Memory B cell (primary cell): ENCODE results near the gene ALDH1A2.
"Not testable (repeated sequence)": the region's sequence is repeated elsewhere in the genome, so short reads cannot be mapped to it uniquely, and the experiment has no call there.

ENCODE experiments used
- ATAC-seq: fragments of 150-1000 bp; cut with Tn5 transposase; 2 replicates; pipeline ENCODE4 v1.10.0; 2021; ENCODE audit warnings: low read depth, mild to moderate bottlenecking, moderate library complexity
- DNase-seq, 2 donors: peaks; one replicate each; pipeline ENCODE4 v3.0.0; 2022; ENCODE audit warnings: low spot score in 2 of 2
- H3K27ac Mint-ChIP-seq: one replicate; pipeline ENCODE4 v1.8.0; 2022; ENCODE audit warnings: mild to moderate bottlenecking, moderate library complexity, mixed read lengths
- H3K27me3 Mint-ChIP-seq: one replicate; pipeline ENCODE4 v1.8.0; 2022; ENCODE audit warnings: mixed read lengths
- H3K36me3 Mint-ChIP-seq: one replicate; pipeline ENCODE4 v1.8.0; 2022; ENCODE audit warnings: mild to moderate bottlenecking, mixed read lengths
- H3K4me1 Mint-ChIP-seq: one replicate; pipeline ENCODE4 v1.8.0; 2022; ENCODE audit warnings: mixed read lengths
- H3K4me3 Mint-ChIP-seq: one replicate; pipeline ENCODE4 v1.8.0; 2022; ENCODE audit warnings: mild to moderate bottlenecking, moderate library complexity, mixed read lengths
- H3K9me3 Mint-ChIP-seq: one replicate; pipeline ENCODE4 v1.8.0; 2022; ENCODE audit warnings: mixed read lengths

ALDH1A2 gene

GRCh38 chr15:58062175-58062574, 3.3 kb downstream of the ALDH1A2 start:
- peaks cover 13% of the 10 kb centered on the region for H3K27me3 Mint-ChIP-seq
- no peak overlapping the region for H3K27ac Mint-ChIP-seq
- no peak overlapping the region for H3K4me3 Mint-ChIP-seq
- no peak for ATAC-seq
- H3K36me3 Mint-ChIP-seq = no peaks in the 10 kb centered on the region
- no peaks in the 10 kb centered on the region for H3K9me3 Mint-ChIP-seq
- H3K4me1 Mint-ChIP-seq = peaks cover 9% of the 10 kb centered on the region
- no peak for DNase-seq

- no peaks in the 10 kb centered on the region for H3K9me3 Mint-ChIP-seq
- no peaks in the 10 kb centered on the region for H3K36me3 Mint-ChIP-seq
- H3K27me3 Mint-ChIP-seq = peaks cover 7% of the 10 kb centered on the region
- DNase-seq = no peak
- no peak overlapping the region for H3K27ac Mint-ChIP-seq
- no peak for ATAC-seq
- no peak overlapping the region for H3K4me3 Mint-ChIP-seq
- H3K4me1 Mint-ChIP-seq = peaks cover 3% of the 10 kb centered on the region
These were observed 4.9 kb downstream of the ALDH1A2 start for GRCh38 chr15:58060575-58060974.

DNA sequence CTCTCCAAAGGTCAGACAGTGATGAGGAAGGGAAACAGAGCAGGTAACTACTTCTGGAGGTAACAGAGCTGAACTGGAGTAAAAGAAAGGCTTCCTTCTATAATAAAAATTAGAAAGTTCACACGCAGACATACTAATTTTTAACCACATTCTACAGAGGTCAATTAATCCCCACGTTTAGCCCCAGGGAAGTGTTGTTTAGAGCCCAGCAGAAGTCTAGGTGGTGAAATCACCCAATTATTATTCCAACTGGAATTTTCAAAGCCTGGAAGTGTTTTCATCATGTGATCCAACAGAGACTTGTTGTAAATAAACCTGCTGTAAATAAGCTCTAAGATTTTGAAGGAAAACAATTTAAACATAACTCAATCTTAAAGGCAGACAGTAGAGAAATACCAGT, 6.8 kb downstream of the ALDH1A2 start:
- Mint-ChIP-seq H3K27ac (no peak overlapping the region), H3K4me1 (peaks cover 3% of the 10 kb centered on the region), H3K4me3 (no peak overlapping the region), H3K9me3 (no peaks in the 10 kb centered on the region), H3K36me3 (no peaks in the 10 kb centered on the region), H3K27me3 (peaks cover 4% of the 10 kb centered on the region)
- no peak for DNase-seq
- ATAC-seq = no peak

- Mint-ChIP-seq H3K4me1 (peaks cover 3% of the 10 kb centered on the region), H3K27me3 (peaks cover 7% of the 10 kb centered on the region), H3K36me3 (no peaks in the 10 kb centered on the region), H3K27ac (no peak overlapping the region), H3K4me3 (no peak overlapping the region), H3K9me3 (no peaks in the 10 kb centered on the region)
- ATAC-seq (peak; percentile 41), DNase-seq (no peak)
These were observed 7.4 kb downstream of the ALDH1A2 start for GRCh38 chr15:58058073-58058472.

GRCh38 chr15:58057559-58057958, 8.0 kb downstream of the ALDH1A2 start:
- peaks cover 7% of the 10 kb centered on the region for H3K27me3 Mint-ChIP-seq
- H3K4me3 Mint-ChIP-seq = no peak overlapping the region
- DNase-seq (no peak), ATAC-seq (no peak)
- peaks cover 3% of the 10 kb centered on the region for H3K4me1 Mint-ChIP-seq
- no peaks in the 10 kb centered on the region for H3K9me3 Mint-ChIP-seq
- H3K27ac Mint-ChIP-seq = no peak overlapping the region
- no peaks in the 10 kb centered on the region for H3K36me3 Mint-ChIP-seq

- Mint-ChIP-seq H3K4me1 (peaks cover 3% of the 10 kb centered on the region), H3K27me3 (peaks cover 7% of the 10 kb centered on the region)
These were observed 9.5 kb downstream of the ALDH1A2 start for GRCh38 chr15:58056015-58056414.

GRCh38 chr15:58053315-58054153, 12.0 kb downstream of the ALDH1A2 start:
- Mint-ChIP-seq H3K4me1 (peaks cover 3% of the 10 kb centered on the region), H3K27ac (no peak overlapping the region), H3K4me3 (no peak overlapping the region), H3K36me3 (no peaks in the 10 kb centered on the region), H3K9me3 (no peaks in the 10 kb centered on the region), H3K27me3 (peaks cover 11% of the 10 kb centered on the region)
- no peak for ATAC-seq
- no peak for DNase-seq

More at GRCh38 chr15:58056015-58056414, 9.5 kb downstream of the ALDH1A2 start:
- H3K9me3 Mint-ChIP-seq = no peaks in the 10 kb centered on the region
- no peak overlapping the region for H3K4me3 Mint-ChIP-seq
- H3K27ac Mint-ChIP-seq = no peak overlapping the region
- H3K36me3 Mint-ChIP-seq = no peaks in the 10 kb centered on the region
- ATAC-seq (no peak), DNase-seq (no peak)

GRCh38 chr15:58052334-58052733, 13.2 kb downstream of the ALDH1A2 start:
- Mint-ChIP-seq H3K4me3 (no peak overlapping the region), H3K27me3 (peaks cover 13% of the 10 kb centered on the region), H3K9me3 (no peaks in the 10 kb centered on the region), H3K36me3 (no peaks in the 10 kb centered on the region), H3K4me1 (no peaks in the 10 kb centered on the region), H3K27ac (no peak overlapping the region)
- ATAC-seq (no peak), DNase-seq (no peak)

- Mint-ChIP-seq H3K27ac (no peak overlapping the region), H3K4me1 (no peaks in the 10 kb centered on the region), H3K9me3 (no peaks in the 10 kb centered on the region), H3K36me3 (no peaks in the 10 kb centered on the region), H3K27me3 (peaks cover 19% of the 10 kb centered on the region), H3K4me3 (no peak overlapping the region)
- no peak for ATAC-seq
- no peak for DNase-seq
These were observed 15.8 kb downstream of the ALDH1A2 start for GRCh38 chr15:58049520-58050227.

GRCh38 chr15:58048261-58048660, 17.2 kb downstream of the ALDH1A2 start:
- Mint-ChIP-seq H3K36me3 (no peaks in the 10 kb centered on the region), H3K4me1 (no peaks in the 10 kb centered on the region), H3K9me3 (no peaks in the 10 kb centered on the region), H3K27ac (no peak overlapping the region), H3K4me3 (no peak overlapping the region), H3K27me3 (peaks cover 18% of the 10 kb centered on the region)
- ATAC-seq = no peak
- no peak for DNase-seq

- Mint-ChIP-seq H3K36me3 (no peaks in the 10 kb centered on the region), H3K4me1 (no peaks in the 10 kb centered on the region), H3K27me3 (peaks cover 18% of the 10 kb centered on the region), H3K9me3 (no peaks in the 10 kb centered on the region), H3K4me3 (no peak overlapping the region), H3K27ac (no peak overlapping the region)
- DNase-seq = no peak
- ATAC-seq = no peak
These were observed 18.4 kb downstream of the ALDH1A2 start for GRCh38 chr15:58047149-58047548.

- Mint-ChIP-seq H3K36me3 (no peaks in the 10 kb centered on the region), H3K9me3 (no peaks in the 10 kb centered on the region), H3K27me3 (peaks cover 16% of the 10 kb centered on the region), H3K4me3 (no peak overlapping the region), H3K4me1 (no peaks in the 10 kb centered on the region), H3K27ac (no peak overlapping the region)
- ATAC-seq (no peak), DNase-seq (no peak)
These were observed 19.0 kb downstream of the ALDH1A2 start for GRCh38 chr15:58046467-58046866.

DNA sequence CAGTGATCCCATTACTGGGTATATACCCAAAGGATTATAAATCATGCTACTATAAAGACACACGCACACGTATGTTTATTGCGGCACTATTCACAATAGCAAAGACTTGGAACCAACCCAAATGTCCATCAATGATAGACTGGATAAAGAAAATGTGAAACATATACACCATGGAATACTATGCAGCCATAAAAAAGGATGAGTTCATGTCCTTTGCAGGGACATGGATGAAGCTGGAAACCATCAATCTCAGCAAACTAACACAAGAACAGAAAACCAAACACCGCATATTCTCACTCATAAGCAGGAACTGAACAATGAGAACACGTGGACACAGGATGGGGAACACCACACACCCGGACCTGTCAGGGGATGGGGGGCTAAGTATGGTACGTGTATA, 20.1 kb downstream of the ALDH1A2 start:
- not testable (repeated sequence) for H3K9me3 Mint-ChIP-seq, H3K4me3 Mint-ChIP-seq, DNase-seq, ATAC-seq, H3K27ac Mint-ChIP-seq, H3K36me3 Mint-ChIP-seq, H3K4me1 Mint-ChIP-seq
- peaks cover 16% of the 10 kb centered on the region for H3K27me3 Mint-ChIP-seq

- H3K27ac Mint-ChIP-seq = no peak overlapping the region
- no peak overlapping the region for H3K4me3 Mint-ChIP-seq
- H3K36me3 Mint-ChIP-seq = no peaks in the 10 kb centered on the region
- no peak for ATAC-seq
- H3K4me1 Mint-ChIP-seq = no peaks in the 10 kb centered on the region
- H3K27me3 Mint-ChIP-seq = peaks cover 14% of the 10 kb centered on the region
- no peaks in the 10 kb centered on the region for H3K9me3 Mint-ChIP-seq
- no peak for DNase-seq
These were observed 21.0 kb downstream of the ALDH1A2 start for GRCh38 chr15:58044551-58044950.
